HG03196 (cell line): ENCODE results near the gene MT1HL1.

Experiments
- ATAC-seq: cut with Tn5 transposase; IDR thresholded peaks from one replicate; pipeline ENCODE4 v1.9.1; 2021; ENCODE audit not compliant: unreplicated experiment

MT1HL1 gene

DNA sequence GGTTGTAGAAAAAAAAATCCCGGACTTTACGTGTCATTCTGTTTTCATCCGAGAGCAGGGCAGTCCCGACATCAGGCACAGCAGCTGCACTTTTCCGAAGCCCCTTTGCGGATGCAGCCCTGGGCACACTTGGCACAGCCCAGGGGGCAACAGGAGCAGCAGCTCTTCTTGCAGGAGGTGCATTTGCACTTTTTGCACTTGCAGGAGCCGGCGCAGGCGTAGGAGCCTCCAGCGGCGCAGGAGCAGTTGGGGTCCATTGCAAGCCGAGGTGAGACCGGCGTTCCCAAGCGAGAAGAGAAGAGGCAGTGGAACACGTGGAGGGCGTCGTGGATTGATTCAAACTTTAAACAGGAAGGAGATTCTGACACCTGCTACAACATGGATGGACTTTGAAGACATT is at the start of gene MT1HL1:
Gene MT1HL1 (minus strand): TSS at position 326 of the 400 bp plus-strand sequence. CDS start 69 bp downstream, at position 257.
- no peak for ATAC-seq

- no peak for ATAC-seq
These were observed 46.7 kb upstream of the MT1HL1 start for GRCh38 chr1:237050915-237051314.

DNA sequence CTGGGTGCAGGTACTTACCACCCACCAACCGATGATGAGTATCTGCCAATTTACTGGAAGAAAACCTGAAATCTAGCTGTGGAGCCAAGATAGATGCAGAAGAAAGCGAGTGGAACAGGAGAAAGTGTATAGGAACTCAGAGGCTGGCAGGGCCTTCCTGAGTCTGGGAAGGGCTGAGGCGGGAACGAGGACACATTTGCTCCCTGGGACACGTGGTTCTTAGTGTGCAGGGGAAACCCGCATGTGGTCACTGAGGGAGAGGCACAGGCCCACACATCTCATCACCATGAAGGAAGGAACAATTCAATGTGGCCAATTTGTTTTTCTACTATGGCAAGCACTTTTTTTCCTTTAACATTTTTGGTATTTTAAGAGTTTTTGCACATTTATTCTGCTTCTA is 45.9 kb upstream of the MT1HL1 start:
- no peak for ATAC-seq

GRCh38 chr1:237048803-237049202 is 44.6 kb upstream of the MT1HL1 start:
- no peak for ATAC-seq

- no peak for ATAC-seq
These were observed 41.2 kb upstream of the MT1HL1 start for GRCh38 chr1:237045278-237046016.

DNA sequence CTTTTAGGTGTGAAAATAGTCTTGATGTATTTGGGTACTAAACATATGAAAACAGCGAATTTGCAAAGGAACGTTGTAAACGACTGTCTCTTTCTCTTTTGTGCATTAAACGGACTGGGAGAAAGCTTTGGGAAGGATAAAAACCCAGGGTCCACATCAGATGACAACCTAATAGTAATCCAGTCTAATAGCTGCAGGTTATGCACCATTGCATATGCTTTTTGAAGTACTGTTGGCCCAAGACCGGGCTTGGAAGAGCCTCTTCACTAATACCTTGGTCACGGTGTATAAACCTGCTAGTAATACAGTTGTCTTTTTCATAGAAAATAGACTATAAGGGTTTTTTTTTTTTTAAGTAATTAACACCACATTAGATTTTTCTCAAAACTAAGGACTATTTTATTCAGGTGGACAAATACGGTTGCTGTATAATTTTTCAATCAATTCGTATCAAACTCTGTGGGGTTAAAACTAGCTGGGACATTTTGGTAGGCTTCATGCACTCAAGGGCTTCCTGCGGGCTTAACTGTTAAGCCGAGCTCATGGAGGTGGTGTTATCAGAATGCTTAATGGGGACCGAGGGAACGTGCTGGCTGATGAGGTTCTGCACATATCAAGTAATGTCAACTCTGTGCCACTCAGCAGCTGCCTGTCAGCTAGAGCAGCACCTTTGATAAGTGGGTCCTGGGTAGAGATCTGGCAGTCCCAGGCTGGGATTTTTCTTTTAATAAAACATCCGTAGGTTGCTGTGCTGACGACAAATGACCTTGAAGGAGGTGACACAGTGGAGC is 39.8 kb upstream of the MT1HL1 start:
- ATAC-seq, result no peak

DNA sequence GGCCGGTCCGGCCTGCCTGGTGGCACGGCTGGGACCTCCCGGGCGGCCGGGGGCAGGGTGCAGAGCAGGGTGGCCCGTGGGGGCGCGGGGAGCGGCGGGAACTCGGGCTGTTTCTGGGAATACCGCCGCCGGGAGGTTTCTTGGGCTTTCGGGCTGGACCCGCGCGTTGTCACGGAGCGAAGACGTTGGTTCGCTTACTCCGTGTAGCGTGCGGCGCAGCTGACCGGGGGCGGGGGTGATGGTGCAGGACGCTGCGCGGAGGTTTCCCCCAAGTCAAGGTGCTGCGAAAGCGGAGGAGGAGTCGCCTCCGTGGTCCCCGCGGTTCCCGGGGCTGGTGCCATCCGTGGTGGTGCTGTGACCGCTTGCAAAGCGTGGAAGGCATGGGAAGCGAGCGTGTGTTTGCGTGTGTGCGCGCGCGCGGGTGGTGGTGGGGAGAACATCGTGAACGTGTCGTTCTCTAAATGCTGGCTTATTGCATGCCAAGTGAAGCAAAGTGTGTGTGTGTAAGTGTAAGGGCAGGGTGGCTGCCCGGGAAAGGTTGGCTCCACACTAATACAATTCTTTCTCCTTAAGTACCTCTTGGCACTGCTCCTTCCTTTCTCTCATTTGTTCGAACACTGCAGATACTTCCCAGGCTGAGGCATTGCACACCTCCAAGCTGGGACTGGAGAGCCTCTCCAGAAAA is 38.8 kb upstream of the MT1HL1 start:
- ATAC-seq, result no peak

DNA sequence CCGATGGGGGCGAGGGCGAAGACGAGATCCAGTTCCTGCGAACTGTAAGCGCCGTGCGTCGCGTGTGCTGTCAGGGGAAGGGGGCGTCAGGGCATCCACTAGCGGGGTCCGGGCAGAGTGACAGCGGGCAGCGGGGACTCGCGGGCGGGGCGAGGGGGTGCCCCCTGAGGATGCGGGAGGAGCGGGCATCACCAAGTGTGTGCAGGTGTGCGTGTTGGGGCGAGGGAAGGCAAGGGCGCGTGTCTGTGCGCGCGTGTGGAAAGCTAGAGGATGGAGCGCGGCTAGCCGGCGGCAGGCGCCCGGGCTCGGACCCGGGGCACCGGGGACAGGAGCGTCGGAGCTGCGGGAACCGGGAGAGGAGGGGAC is 38.3 kb upstream of the MT1HL1 start:
- ATAC-seq, result no peak

- no peak for ATAC-seq
These were observed 37.7 kb upstream of the MT1HL1 start, which contains the start of gene RYR2 for GRCh38 chr1:237041795-237042525. Gene RYR2 (plus strand): TSS chr1:237042184. CDS start chr1:237042522, 338 bp downstream.

DNA sequence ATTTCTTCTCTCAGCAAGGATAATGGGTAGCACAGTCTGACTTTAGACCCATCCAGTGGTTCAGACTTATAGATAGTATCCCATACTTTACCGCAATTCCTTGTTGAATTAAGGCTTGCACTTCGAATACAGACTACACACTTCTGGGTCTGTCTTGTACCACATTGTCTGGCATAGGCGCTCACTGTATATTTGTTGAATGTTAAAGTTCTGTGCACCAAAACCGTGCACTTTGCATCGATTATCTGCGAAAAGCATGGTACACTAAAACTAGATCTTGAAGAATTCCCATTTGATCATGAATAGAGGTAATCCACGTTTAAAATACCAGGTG is 37.2 kb upstream of the MT1HL1 start:
- ATAC-seq, result no peak

DNA sequence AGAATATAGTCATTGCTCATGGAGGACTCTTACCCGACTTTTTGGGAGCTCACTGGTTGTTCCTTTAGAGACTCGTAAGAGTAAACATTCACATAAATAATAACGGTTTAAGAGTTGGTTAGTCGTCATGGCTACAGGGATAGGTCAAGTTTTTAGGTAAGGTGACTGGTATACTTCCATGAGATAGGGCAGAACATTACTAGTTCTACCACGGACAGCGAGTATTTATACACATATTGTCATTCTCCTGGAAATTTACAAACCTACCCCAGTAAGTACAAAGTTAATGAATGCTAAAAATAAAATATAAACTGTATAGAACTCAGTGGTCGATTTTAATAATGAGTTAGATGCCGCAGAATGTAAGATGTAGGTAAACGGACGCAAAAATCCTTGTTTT is 36.6 kb upstream of the MT1HL1 start:
- ATAC-seq, result no peak

DNA sequence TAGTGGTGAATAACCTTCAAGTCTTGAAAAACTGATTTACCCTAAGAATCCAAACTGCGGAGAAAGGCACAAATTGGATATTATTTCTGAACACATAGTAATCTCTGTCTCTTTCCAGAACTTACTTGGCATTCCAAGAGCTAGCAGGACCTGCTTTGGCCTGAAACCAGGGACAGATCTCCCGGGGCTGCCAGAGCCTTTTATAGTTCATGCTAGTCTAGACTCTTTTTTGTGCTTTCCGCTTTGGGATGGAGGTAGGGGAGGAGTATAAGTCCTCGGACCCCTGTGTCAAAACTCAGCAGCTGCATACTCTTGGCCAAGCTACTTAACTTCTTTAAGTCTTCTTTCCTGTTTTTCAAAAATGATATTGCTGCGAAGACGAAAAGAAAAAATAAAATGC is 34.0 kb upstream of the MT1HL1 start:
- ATAC-seq, result no peak

- no peak for ATAC-seq
These were observed 31.5 kb upstream of the MT1HL1 start for GRCh38 chr1:237035759-237036158.

GRCh38 chr1:237033804-237034203 is 29.6 kb upstream of the MT1HL1 start:
- no peak for ATAC-seq

DNA sequence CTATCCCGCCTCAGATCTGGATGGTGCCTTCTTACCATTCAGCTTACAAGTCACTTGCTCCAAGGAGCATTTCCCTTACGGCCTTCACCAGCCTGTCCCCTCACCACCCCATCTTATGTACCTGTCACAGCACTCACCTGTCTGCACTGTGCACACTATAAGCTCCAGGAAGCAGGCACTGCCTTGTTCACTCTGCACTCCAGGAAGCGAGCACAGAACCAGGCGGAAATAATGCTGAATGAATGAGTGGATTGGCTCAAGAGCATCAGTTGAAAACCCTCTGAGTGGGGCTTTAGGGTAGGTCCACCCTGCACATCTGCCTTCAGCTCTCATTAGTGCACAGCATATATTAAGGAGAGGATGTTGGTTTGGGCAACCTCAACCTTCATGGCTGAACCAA is 28.8 kb upstream of the MT1HL1 start:
- ATAC-seq, result no peak

- peak; percentile 92 for ATAC-seq
These were observed 27.8 kb upstream of the MT1HL1 start for GRCh38 chr1:237032029-237032428.

DNA sequence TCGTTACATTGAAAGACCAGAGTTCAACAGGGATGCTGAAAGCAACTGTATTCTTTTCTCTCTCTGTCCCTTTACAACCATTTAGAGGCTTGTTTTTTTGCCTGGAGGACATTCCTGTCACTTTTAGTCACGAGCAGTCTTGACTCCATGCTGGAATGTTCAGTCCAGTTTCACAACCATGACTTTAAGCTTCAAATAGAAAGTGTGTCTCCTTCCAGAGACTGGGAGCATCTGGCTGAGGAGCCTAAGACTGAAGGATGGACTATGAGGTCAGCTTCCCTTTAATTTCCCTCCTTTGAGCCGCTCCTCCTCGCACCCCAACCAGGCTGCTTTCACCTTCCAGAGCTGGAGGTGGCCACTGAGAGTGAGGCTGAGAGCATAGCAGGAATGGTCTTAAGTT is 27.2 kb upstream of the MT1HL1 start:
- ATAC-seq, result no peak

GRCh38 chr1:237029850-237030535 is 25.8 kb upstream of the MT1HL1 start:
- no peak for ATAC-seq

- no peak for ATAC-seq
These were observed 25.0 kb upstream of the MT1HL1 start for GRCh38 chr1:237029240-237029639.

- no peak for ATAC-seq
These were observed 21.3 kb upstream of the MT1HL1 start for GRCh38 chr1:237025358-237026074.
